GM23338 (cell line): ENCODE measurements around the gene MAD1L1. TPM values are rescaled to one million over a fixed set of nuclear protein-coding genes. Genes with fewer than 3 reads are reported as not detected.

Experiments used
- ATAC-seq: fragments of 200-7000 bp; cut with Tn5 transposase; 3 replicates; pipeline ENCODE4 v1.9.1; 2020
- DNase-seq: peaks from one replicate; pipeline ENCODE4 v3.0.0-alpha.2; 2015; ENCODE audit warnings: low spot score
- H2AFZ ChIP-seq: fragments of 200-600 bp; sonication (generic); 2 replicates; pipeline ENCODE4 v1.8.0; 2016; ENCODE audit warnings: antibody characterized with exemption, mild to moderate bottlenecking, moderate library complexity
- H3F3A ChIP-seq: fragments of 200-600 bp; sonication (generic); replicated peaks from 2 replicates; pipeline ENCODE4 v1.8.0; 2017; ENCODE audit warnings: antibody characterized with exemption, mixed run types, low read depth
- H3K27ac ChIP-seq: fragments of 200-600 bp; sonication (generic); 2 replicates; pipeline ENCODE4 v1.6.1; 2016; ENCODE audit warnings: low read depth
- H3K27me3 ChIP-seq: fragments of 200-600 bp; sonication (generic); 2 replicates; pipeline ENCODE4 v1.8.0; 2016; ENCODE audit warnings: mild to moderate bottlenecking, mixed run types, moderate library complexity; ENCODE audit not compliant: insufficient read depth
- H3K36me3 ChIP-seq: fragments of 200-600 bp; sonication (generic); 2 replicates; pipeline ENCODE4 v1.8.0; 2016; ENCODE audit warnings: mild to moderate bottlenecking; ENCODE audit not compliant: insufficient read depth
- H3K4me1 ChIP-seq: fragments of 200-600 bp; sonication (generic); 2 replicates; pipeline ENCODE4 v1.8.0; 2016; ENCODE audit warnings: mild to moderate bottlenecking, moderate library complexity; ENCODE audit not compliant: insufficient read depth
- H3K4me2 ChIP-seq: fragments of 200-600 bp; sonication (generic); 2 replicates; pipeline ENCODE4 v1.7.1; 2017; ENCODE audit warnings: mixed run types
- H3K4me3 ChIP-seq: fragments of 200-600 bp; sonication (generic); 2 replicates; pipeline ENCODE4 v1.6.1; 2016; ENCODE audit warnings: mixed run types
- H3K79me2 ChIP-seq: fragments of 200-600 bp; sonication (generic); replicated peaks from 2 replicates; pipeline ENCODE4 v1.8.0; 2017; ENCODE audit warnings: mild to moderate bottlenecking; ENCODE audit not compliant: insufficient read depth
- H3K9me2 ChIP-seq: fragments of 200-600 bp; sonication (generic); 2 replicates; pipeline ENCODE4 v1.8.0; 2017; ENCODE audit not compliant: insufficient read depth
- H4K20me1 ChIP-seq: fragments of 200-600 bp; sonication (generic); replicated peaks from 2 replicates; pipeline ENCODE4 v1.8.0; 2017; ENCODE audit warnings: mild to moderate bottlenecking; ENCODE audit not compliant: insufficient read depth
- H3K27ac Mint-ChIP-seq: 2 replicates; pipeline ENCODE4 v1.8.0; 2020; ENCODE audit warnings: inconsistent platforms, mild to moderate bottlenecking, moderate library complexity, mixed read lengths
- H3K27me3 Mint-ChIP-seq: 3 replicates; pipeline ENCODE4 v1.8.0; 2022; ENCODE audit warnings: low read depth, mild to moderate bottlenecking, moderate library complexity, mixed read lengths, inconsistent platforms; ENCODE audit not compliant: insufficient read depth, poor library complexity
- H3K36me3 Mint-ChIP-seq: 3 replicates; pipeline ENCODE4 v1.8.0; 2021; ENCODE audit warnings: low read depth, mild to moderate bottlenecking, inconsistent platforms, moderate library complexity, mixed read lengths
- H3K4me1 Mint-ChIP-seq: 3 replicates; pipeline ENCODE4 v1.8.0; 2020; ENCODE audit warnings: mild to moderate bottlenecking, inconsistent platforms, mixed read lengths
- H3K4me3 Mint-ChIP-seq: 3 replicates; pipeline ENCODE4 v1.8.0; 2021; ENCODE audit warnings: moderate library complexity, mild to moderate bottlenecking, inconsistent platforms, mixed read lengths
- H3K9me3 Mint-ChIP-seq: 3 replicates; pipeline ENCODE4 v1.8.0; 2020; ENCODE audit warnings: moderate library complexity, mild to moderate bottlenecking, inconsistent platforms, mixed read lengths
- CREB1 ChIP-seq: fragments of 250-450 bp; sonication (Bioruptor Pico); IDR thresholded peaks from 2 replicates; pipeline ENCODE4 v1.5.0; 2020; ENCODE audit warnings: low read depth, mild to moderate bottlenecking, moderate library complexity
- EZH2phosphoT487 ChIP-seq: fragments of 200-600 bp; sonication (generic); IDR thresholded peaks from one replicate; pipeline ENCODE4 v1.8.1; 2018; ENCODE audit warnings: antibody characterized with exemption; ENCODE audit not compliant: unreplicated experiment
- JUNB ChIP-seq: IDR thresholded peaks from one replicate; pipeline ENCODE4 v1.6.1; 2016; ENCODE audit warnings: antibody characterized with exemption; ENCODE audit not compliant: unreplicated experiment
- STAT1 ChIP-seq: IDR thresholded peaks from one replicate; pipeline ENCODE4 v1.6.1; 2016; ENCODE audit warnings: antibody characterized with exemption; ENCODE audit not compliant: unreplicated experiment
- ZNF114 ChIP-seq: fragments of 250-450 bp; sonication (Bioruptor Pico); IDR thresholded peaks from 2 replicates; pipeline ENCODE4 v1.5.0; 2020; ENCODE audit warnings: mild to moderate bottlenecking, moderate library complexity
- ZNF331 ChIP-seq: fragments of 250-450 bp; sonication (Bioruptor Pico); IDR thresholded peaks from 2 replicates; pipeline ENCODE4 v1.5.0; 2020; ENCODE audit warnings: low read depth, mild to moderate bottlenecking, moderate library complexity
- polyA plus RNA-seq: library from polyadenylated mRNA; unstranded; fragments of >200 nt; fragmentation: Nextera tagmentation; extraction: Ambion mirVana; gene quantifications from 2 replicates; pipeline ENCODE4 v1.2.1, GENCODE V29; 2016
- total RNA-seq: library from RNA; depleted of rRNA; stranded (reverse); fragments of >200 nt; shearing (Covaris generic); gene quantifications from 2 replicates; pipeline ENCODE4 v1.2.3, GENCODE V29; 2014
- TF ChIP-seq, protein P1 (sequence below): IDR thresholded peaks from one replicate; pipeline ENCODE4 v1.6.1; 2018; ENCODE audit warnings: antibody characterized with exemption; ENCODE audit not compliant: unreplicated experiment
- TF ChIP-seq, protein P2 (sequence below): IDR thresholded peaks from 2 replicates; pipeline ENCODE4 v1.6.1; 2016; ENCODE audit warnings: antibody characterized with exemption
- TF ChIP-seq, protein P3 (sequence below): fragments of 250-450 bp; sonication (Bioruptor Pico); IDR thresholded peaks from 2 replicates; pipeline ENCODE4 v1.5.0; 2020; ENCODE audit warnings: mild to moderate bottlenecking, moderate library complexity
- TF ChIP-seq, protein P4 (sequence below), 2 experiments: fragments of 200-600 bp in 1 of 2; sonication (generic) in 1 of 2; conservative IDR thresholded peaks; 2 replicates each; pipeline versions ENCODE4 v1.5.1 to v1.6.1; 2016 to 2017; ENCODE audit warnings: antibody characterized with exemption in 2 of 2, low read depth in 2 of 2, mild to moderate bottlenecking in 2 of 2, moderate library complexity in 1 of 2

MAD1L1 gene
- total and polyA plus RNA-seq, 2 experiments from 2014 or later = 40.3 to 59.3 TPM

DNA sequence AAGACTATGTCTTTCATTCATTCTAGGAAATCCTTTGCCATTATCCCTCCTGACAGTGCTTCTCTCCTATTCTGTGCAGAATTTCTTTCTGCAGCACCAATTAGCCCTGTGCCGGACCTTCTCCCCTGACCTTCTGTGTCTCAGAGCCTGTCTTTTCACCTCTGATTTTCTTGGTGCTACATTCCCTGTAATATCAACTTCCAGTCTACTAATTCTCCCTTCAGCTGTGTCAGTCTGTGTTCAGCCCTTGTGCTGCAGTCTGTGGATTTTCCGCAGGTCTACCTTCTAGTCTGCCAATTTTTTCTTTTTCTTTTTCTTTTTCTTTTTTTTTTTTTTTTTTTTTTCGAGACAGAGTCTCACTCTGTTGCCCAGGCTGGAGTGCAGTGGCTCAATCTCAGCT, 446.9 kb downstream of the MAD1L1 start (continued):
- TF ChIP-seq, protein P1, sequence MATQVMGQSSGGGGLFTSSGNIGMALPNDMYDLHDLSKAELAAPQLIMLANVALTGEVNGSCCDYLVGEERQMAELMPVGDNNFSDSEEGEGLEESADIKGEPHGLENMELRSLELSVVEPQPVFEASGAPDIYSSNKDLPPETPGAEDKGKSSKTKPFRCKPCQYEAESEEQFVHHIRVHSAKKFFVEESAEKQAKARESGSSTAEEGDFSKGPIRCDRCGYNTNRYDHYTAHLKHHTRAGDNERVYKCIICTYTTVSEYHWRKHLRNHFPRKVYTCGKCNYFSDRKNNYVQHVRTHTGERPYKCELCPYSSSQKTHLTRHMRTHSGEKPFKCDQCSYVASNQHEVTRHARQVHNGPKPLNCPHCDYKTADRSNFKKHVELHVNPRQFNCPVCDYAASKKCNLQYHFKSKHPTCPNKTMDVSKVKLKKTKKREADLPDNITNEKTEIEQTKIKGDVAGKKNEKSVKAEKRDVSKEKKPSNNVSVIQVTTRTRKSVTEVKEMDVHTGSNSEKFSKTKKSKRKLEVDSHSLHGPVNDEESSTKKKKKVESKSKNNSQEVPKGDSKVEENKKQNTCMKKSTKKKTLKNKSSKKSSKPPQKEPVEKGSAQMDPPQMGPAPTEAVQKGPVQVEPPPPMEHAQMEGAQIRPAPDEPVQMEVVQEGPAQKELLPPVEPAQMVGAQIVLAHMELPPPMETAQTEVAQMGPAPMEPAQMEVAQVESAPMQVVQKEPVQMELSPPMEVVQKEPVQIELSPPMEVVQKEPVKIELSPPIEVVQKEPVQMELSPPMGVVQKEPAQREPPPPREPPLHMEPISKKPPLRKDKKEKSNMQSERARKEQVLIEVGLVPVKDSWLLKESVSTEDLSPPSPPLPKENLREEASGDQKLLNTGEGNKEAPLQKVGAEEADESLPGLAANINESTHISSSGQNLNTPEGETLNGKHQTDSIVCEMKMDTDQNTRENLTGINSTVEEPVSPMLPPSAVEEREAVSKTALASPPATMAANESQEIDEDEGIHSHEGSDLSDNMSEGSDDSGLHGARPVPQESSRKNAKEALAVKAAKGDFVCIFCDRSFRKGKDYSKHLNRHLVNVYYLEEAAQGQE = no peak
- no peak for TF ChIP-seq ZNF331 (CRISPR knock-in tag)
- no peak for TF ChIP-seq ZNF114 (CRISPR knock-in tag)
- TF ChIP-seq, protein P2, sequence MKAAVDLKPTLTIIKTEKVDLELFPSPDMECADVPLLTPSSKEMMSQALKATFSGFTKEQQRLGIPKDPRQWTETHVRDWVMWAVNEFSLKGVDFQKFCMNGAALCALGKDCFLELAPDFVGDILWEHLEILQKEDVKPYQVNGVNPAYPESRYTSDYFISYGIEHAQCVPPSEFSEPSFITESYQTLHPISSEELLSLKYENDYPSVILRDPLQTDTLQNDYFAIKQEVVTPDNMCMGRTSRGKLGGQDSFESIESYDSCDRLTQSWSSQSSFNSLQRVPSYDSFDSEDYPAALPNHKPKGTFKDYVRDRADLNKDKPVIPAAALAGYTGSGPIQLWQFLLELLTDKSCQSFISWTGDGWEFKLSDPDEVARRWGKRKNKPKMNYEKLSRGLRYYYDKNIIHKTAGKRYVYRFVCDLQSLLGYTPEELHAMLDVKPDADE = no peak
- no peak for TF ChIP-seq STAT1
- TF ChIP-seq CREB1 = no peak

DNA sequence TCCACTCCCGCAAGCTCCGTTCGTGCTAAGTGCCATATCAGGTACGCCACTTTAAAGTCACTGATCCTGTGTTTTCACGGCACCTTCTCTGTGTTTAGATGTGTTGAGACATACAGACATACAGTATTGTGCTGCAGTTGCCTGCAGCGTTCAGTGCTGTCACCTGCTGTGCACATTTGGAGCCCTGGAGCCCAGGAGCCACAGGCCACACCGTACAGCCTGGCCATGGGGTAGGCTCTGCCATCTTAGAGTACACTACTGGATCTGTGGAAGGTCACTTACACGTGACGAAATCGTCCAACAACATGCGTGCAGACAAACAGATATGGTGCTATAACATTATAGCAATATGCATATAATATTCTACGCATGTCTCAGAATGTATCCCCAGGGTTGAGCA, 451.4 kb downstream of the MAD1L1 start:
- H3K4me1 ChIP-seq = no peaks in the 10 kb centered on the region
- DNase-seq = no peak
- H3K4me3 Mint-ChIP-seq = no peak overlapping the region

More for the DNA sequence above, 451.4 kb downstream of the MAD1L1 start:
- Histone ChIP-seq H3K79me2 (no peaks in the 10 kb centered on the region), H2AFZ (no peak overlapping the region), H3K36me3 (no peaks in the 10 kb centered on the region; the same call in 1 of the 2 replicates), H3K4me3 (no peak overlapping the region), H3F3A (no peaks in the 10 kb centered on the region), H3K27ac (no peak overlapping the region), H3K9me2 (no peaks in the 10 kb centered on the region), H3K27me3 (no peaks in the 10 kb centered on the region), H4K20me1 (no peaks in the 10 kb centered on the region), H3K4me2 (no peak overlapping the region)
- Mint-ChIP-seq H3K9me3 (peaks cover 29% of the 10 kb centered on the region), H3K36me3 (peaks cover 5% of the 10 kb centered on the region; the same call in 2 of the 3 replicates), H3K27ac (no peak overlapping the region), H3K4me1 (no peaks in the 10 kb centered on the region), H3K27me3 (no peaks in the 10 kb centered on the region)
- no peak for TF ChIP-seq ZNF331 (CRISPR knock-in tag)
- TF ChIP-seq, protein P3, sequence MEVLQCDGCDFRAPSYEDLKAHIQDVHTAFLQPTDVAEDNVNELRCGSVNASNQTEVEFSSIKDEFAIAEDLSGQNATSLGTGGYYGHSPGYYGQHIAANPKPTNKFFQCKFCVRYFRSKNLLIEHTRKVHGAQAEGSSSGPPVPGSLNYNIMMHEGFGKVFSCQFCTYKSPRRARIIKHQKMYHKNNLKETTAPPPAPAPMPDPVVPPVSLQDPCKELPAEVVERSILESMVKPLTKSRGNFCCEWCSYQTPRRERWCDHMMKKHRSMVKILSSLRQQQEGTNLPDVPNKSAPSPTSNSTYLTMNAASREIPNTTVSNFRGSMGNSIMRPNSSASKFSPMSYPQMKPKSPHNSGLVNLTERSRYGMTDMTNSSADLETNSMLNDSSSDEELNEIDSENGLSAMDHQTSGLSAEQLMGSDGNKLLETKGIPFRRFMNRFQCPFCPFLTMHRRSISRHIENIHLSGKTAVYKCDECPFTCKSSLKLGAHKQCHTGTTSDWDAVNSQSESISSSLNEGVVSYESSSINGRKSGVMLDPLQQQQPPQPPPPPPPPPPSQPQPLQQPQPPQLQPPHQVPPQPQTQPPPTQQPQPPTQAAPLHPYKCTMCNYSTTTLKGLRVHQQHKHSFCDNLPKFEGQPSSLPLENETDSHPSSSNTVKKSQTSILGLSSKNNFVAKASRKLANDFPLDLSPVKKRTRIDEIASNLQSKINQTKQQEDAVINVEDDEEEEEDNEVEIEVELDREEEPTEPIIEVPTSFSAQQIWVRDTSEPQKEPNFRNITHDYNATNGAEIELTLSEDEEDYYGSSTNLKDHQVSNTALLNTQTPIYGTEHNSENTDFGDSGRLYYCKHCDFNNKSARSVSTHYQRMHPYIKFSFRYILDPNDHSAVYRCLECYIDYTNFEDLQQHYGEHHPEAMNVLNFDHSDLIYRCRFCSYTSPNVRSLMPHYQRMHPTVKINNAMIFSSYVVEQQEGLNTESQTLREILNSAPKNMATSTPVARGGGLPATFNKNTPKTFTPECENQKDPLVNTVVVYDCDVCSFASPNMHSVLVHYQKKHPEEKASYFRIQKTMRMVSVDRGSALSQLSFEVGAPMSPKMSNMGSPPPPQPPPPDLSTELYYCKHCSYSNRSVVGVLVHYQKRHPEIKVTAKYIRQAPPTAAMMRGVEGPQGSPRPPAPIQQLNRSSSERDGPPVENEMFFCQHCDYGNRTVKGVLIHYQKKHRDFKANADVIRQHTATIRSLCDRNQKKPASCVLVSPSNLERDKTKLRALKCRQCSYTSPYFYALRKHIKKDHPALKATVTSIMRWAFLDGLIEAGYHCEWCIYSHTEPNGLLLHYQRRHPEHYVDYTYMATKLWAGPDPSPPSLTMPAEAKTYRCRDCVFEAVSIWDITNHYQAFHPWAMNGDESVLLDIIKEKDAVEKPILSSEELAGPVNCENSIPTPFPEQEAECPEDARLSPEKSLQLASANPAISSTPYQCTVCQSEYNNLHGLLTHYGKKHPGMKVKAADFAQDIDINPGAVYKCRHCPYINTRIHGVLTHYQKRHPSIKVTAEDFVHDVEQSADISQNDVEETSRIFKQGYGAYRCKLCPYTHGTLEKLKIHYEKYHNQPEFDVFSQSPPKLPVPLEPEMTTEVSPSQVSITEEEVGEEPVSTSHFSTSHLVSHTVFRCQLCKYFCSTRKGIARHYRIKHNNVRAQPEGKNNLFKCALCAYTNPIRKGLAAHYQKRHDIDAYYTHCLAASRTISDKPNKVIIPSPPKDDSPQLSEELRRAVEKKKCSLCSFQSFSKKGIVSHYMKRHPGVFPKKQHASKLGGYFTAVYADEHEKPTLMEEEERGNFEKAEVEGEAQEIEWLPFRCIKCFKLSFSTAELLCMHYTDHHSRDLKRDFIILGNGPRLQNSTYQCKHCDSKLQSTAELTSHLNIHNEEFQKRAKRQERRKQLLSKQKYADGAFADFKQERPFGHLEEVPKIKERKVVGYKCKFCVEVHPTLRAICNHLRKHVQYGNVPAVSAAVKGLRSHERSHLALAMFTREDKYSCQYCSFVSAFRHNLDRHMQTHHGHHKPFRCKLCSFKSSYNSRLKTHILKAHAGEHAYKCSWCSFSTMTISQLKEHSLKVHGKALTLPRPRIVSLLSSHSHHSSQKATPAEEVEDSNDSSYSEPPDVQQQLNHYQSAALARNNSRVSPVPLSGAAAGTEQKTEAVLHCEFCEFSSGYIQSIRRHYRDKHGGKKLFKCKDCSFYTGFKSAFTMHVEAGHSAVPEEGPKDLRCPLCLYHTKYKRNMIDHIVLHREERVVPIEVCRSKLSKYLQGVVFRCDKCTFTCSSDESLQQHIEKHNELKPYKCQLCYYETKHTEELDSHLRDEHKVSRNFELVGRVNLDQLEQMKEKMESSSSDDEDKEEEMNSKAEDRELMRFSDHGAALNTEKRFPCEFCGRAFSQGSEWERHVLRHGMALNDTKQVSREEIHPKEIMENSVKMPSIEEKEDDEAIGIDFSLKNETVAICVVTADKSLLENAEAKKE (CRISPR knock-in tag) = no peak
- TF ChIP-seq ZNF114 (CRISPR knock-in tag) = no peak
- no peak for TF ChIP-seq JUNB
- TF ChIP-seq, protein P4, sequence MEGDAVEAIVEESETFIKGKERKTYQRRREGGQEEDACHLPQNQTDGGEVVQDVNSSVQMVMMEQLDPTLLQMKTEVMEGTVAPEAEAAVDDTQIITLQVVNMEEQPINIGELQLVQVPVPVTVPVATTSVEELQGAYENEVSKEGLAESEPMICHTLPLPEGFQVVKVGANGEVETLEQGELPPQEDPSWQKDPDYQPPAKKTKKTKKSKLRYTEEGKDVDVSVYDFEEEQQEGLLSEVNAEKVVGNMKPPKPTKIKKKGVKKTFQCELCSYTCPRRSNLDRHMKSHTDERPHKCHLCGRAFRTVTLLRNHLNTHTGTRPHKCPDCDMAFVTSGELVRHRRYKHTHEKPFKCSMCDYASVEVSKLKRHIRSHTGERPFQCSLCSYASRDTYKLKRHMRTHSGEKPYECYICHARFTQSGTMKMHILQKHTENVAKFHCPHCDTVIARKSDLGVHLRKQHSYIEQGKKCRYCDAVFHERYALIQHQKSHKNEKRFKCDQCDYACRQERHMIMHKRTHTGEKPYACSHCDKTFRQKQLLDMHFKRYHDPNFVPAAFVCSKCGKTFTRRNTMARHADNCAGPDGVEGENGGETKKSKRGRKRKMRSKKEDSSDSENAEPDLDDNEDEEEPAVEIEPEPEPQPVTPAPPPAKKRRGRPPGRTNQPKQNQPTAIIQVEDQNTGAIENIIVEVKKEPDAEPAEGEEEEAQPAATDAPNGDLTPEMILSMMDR (conservative IDR thresholded peaks at IDR 0.05; ENCODE audit: low read depth in 2 of 2) = no peak
- no peak for TF ChIP-seq CREB1
- TF ChIP-seq, protein P2 = no peak
- TF ChIP-seq EZH2phosphoT487 = no peak
- TF ChIP-seq STAT1 = no peak
- ATAC-seq = no peak
